ENCODE results near the gene TSPEAR. TPM values are rescaled to one million over a fixed set of nuclear protein-coding genes. Genes with fewer than 3 reads are reported as not detected.
"Not testable (repeated sequence)": the region's sequence is repeated elsewhere in the genome, so short reads cannot be mapped to it uniquely, and the experiment has no call there.

The TSPEAR gene
- total RNA-seq, 1 donor from 2014 or later, result not detected

GRCh38 chr21:44650265-44650972, 61.0 kb downstream of the TSPEAR start:
- H3K4me3 ChIP-seq (ENCODE audit: low read depth, low read length), result no peak overlapping the region
- TF ChIP-seq CTCF (conservative IDR thresholded peaks at IDR 0.05; ENCODE audit: low read depth, low read length), result no peak
- no peak for DNase-seq (ENCODE audit: low read depth)

- DNase-seq (ENCODE audit: low read depth), result no peak
- no peak for TF ChIP-seq CTCF (conservative IDR thresholded peaks at IDR 0.05; ENCODE audit: low read depth, low read length)
- H3K4me3 ChIP-seq (ENCODE audit: low read depth, low read length), result no peak overlapping the region
Measured at GRCh38 chr21:44649521-44650100, 61.8 kb downstream of the TSPEAR start.

GRCh38 chr21:44648557-44649311, 62.6 kb downstream of the TSPEAR start:
- TF ChIP-seq CTCF (conservative IDR thresholded peaks at IDR 0.05; ENCODE audit: low read depth, low read length), result no peak
- no peak overlapping the region for H3K4me3 ChIP-seq (ENCODE audit: low read depth, low read length)
- DNase-seq (ENCODE audit: low read depth), result no peak

- TF ChIP-seq CTCF (conservative IDR thresholded peaks at IDR 0.05; ENCODE audit: low read depth, low read length), result no peak
- no peak for DNase-seq (ENCODE audit: low read depth)
- H3K4me3 ChIP-seq (ENCODE audit: low read depth, low read length), result no peak overlapping the region
Measured at GRCh38 chr21:44647222-44647552, 64.2 kb downstream of the TSPEAR start.

GRCh38 chr21:44646366-44647221, 64.8 kb downstream of the TSPEAR start, which contains the start of gene KRTAP10-11:
Gene KRTAP10-11 (plus strand): TSS chr21:44646414. CDS start chr21:44646459, 45 bp downstream.
- not testable (repeated sequence) for DNase-seq (ENCODE audit: low read depth); H3K4me3 ChIP-seq (ENCODE audit: low read depth, low read length)

- no peak for TF ChIP-seq CTCF (conservative IDR thresholded peaks at IDR 0.05; ENCODE audit: low read depth, low read length)
- no peak overlapping the region for H3K4me3 ChIP-seq (ENCODE audit: low read depth, low read length)
- DNase-seq (ENCODE audit: low read depth), result no peak
Measured at GRCh38 chr21:44644878-44645277, 66.5 kb downstream of the TSPEAR start.

All from epithelial cell of proximal tubule (primary cell).